Colonic mucosa (tissue), 4 donors: ENCODE results near the gene PTPN20. TPM values are rescaled to one million over a fixed set of nuclear protein-coding genes. Genes with fewer than 3 reads are reported as not detected.

Source experiments
- DNase-seq: peaks from one replicate; pipeline ENCODE4 v3.0.0-alpha.2; 2020
- H3K27ac ChIP-seq: fragments of 200-600 bp; one replicate; pipeline ENCODE4 v1.8.0; 2021
- H3K27me3 ChIP-seq: fragments of 200-600 bp; one replicate; pipeline ENCODE4 v1.8.0; 2021
- H3K36me3 ChIP-seq: fragments of 200-600 bp; one replicate; pipeline ENCODE4 v1.8.0; 2021
- H3K4me1 ChIP-seq: fragments of 200-600 bp; one replicate; pipeline ENCODE4 v1.8.0; 2021; ENCODE audit warnings: mild to moderate bottlenecking
- H3K4me3 ChIP-seq: fragments of 200-600 bp; one replicate; pipeline ENCODE4 v1.8.0; 2021
- H3K9ac ChIP-seq, 2 donors: one replicate each; pipeline ENCODE4 v1.7.0; 2013; ENCODE audit warnings: control low read depth in 2 of 2, low read depth in 2 of 2, low read length in 2 of 2
- H3K9me3 ChIP-seq: fragments of 200-600 bp; one replicate; pipeline ENCODE4 v1.8.0; 2021
- CTCF ChIP-seq: fragments of 200-600 bp; IDR thresholded peaks from one replicate; pipeline ENCODE4 v1.8.0; 2022; ENCODE audit warnings: antibody characterized with exemption, mild to moderate bottlenecking
- intact Hi-C: fragments of 100-400 bp; cut with DNase I; formaldehyde crosslinking; loops from one replicate; pipeline ENCODE4 v1.14.1; 2022
- total RNA-seq, 2 donors: library from RNA; stranded (reverse); fragmentation: NEBNext Ultra II Directional in 1 of 2; extraction: Animal tissue kit (Norgen Biotek cat#: 25700) in 1 of 2; gene quantifications; one replicate each; pipeline ENCODE4 v1.2.1, GENCODE V29; 2021
- donor health status: healthy.
- donor health status: DM: no; HTN: no; CAD: no.
- donor health status: DM: no; HTN: no; CAD: no.

The PTPN20 gene
- total RNA-seq, 2 donors from 2014 or later, result 2.7 to 4.9 TPM

- Histone ChIP-seq H3K4me1 (no peaks in the 10 kb centered on the region), H3K4me3 (no peak overlapping the region), H3K9me3 (no peaks in the 10 kb centered on the region), H3K27ac (no peak overlapping the region), H3K36me3 (no peaks in the 10 kb centered on the region), H3K27me3 (no peaks in the 10 kb centered on the region), H3K9ac (no peak overlapping the region)
- intact Hi-C loops, result no loop called here
- no peak for TF ChIP-seq CTCF
- no peak for DNase-seq
Observed at GRCh38 chr10:47040681-47041080, 129.5 kb downstream of the PTPN20 start.

- no peaks in the 10 kb centered on the region for H3K4me1 ChIP-seq
- no peaks in the 10 kb centered on the region for H3K36me3 ChIP-seq
- TF ChIP-seq CTCF, result no peak
- H3K9me3 ChIP-seq, result no peaks in the 10 kb centered on the region
- no peak overlapping the region for H3K27ac ChIP-seq
- DNase-seq, result no peak
- no peak overlapping the region for H3K9ac ChIP-seq
- no peak overlapping the region for H3K4me3 ChIP-seq
- intact Hi-C loops, result no loop called here
- no peaks in the 10 kb centered on the region for H3K27me3 ChIP-seq
Observed at GRCh38 chr10:47041396-47042198, 130.4 kb downstream of the PTPN20 start.

- Histone ChIP-seq H3K4me3 (no peak overlapping the region), H3K9me3 (no peaks in the 10 kb centered on the region), H3K4me1 (no peaks in the 10 kb centered on the region), H3K27ac (no peak overlapping the region), H3K9ac (no peak overlapping the region), H3K27me3 (no peaks in the 10 kb centered on the region), H3K36me3 (no peaks in the 10 kb centered on the region)
- DNase-seq, result no peak
- no peak for TF ChIP-seq CTCF
- intact Hi-C loops, result no loop called here
Observed at GRCh38 chr10:47042199-47042473, 130.9 kb downstream of the PTPN20 start.

- Histone ChIP-seq H3K4me1 (no peaks in the 10 kb centered on the region), H3K36me3 (no peaks in the 10 kb centered on the region), H3K9ac (no peak overlapping the region), H3K27ac (no peak overlapping the region), H3K9me3 (no peaks in the 10 kb centered on the region), H3K4me3 (no peak overlapping the region), H3K27me3 (no peaks in the 10 kb centered on the region)
- intact Hi-C loops, result no loop called here
- no peak for TF ChIP-seq CTCF
- no peak for DNase-seq
Observed at GRCh38 chr10:47042780-47043750, 131.8 kb downstream of the PTPN20 start.

- H3K4me3 ChIP-seq, result no peak overlapping the region
- no peak for TF ChIP-seq CTCF
- H3K9me3 ChIP-seq, result no peaks in the 10 kb centered on the region
- intact Hi-C loops, result no loop called here
- no peak overlapping the region for H3K9ac ChIP-seq
- no peak overlapping the region for H3K27ac ChIP-seq
- no peaks in the 10 kb centered on the region for H3K36me3 ChIP-seq
- no peaks in the 10 kb centered on the region for H3K27me3 ChIP-seq
- H3K4me1 ChIP-seq, result no peaks in the 10 kb centered on the region
- DNase-seq, result no peak
Observed at GRCh38 chr10:47043928-47044538, 132.8 kb downstream of the PTPN20 start.
